ENCODE measurements around the gene LRRFIP1. TPM values are rescaled to one million over a fixed set of nuclear protein-coding genes. Genes with fewer than 3 reads are reported as not detected.

LRRFIP1 gene
- total and polyA plus RNA-seq, 2 of the 13 experiments (the other 11 are each of a cell fraction or from before 2014, with no cell fraction given): 15.9 to 40.5 TPM

- TF ChIP-seq ZNF318 (CRISPR knock-in tag; IDR thresholded peaks at IDR 0.05) (no peak), GFI1 (CRISPR knock-in tag; IDR thresholded peaks at IDR 0.05; ENCODE audit: borderline replicate concordance) (no peak), ZFP62 (CRISPR knock-in tag; IDR thresholded peaks at IDR 0.05) (no peak), MTA3 (CRISPR knock-in tag; IDR thresholded peaks at IDR 0.05) (no peak), ZNF121 (CRISPR knock-in tag; IDR thresholded peaks at IDR 0.05) (no peak), KLF15 (CRISPR knock-in tag; IDR thresholded peaks at IDR 0.05; ENCODE audit: borderline replicate concordance) (no peak), KLF13 (CRISPR knock-in tag; IDR thresholded peaks at IDR 0.05) (no peak), ZBTB34 (CRISPR knock-in tag; IDR thresholded peaks at IDR 0.05) (no peak), RNF2 (conservative IDR thresholded peaks at IDR 0.05; ENCODE audit: low read depth) (no peak), NFRKB (IDR thresholded peaks at IDR 0.05) (no peak), ZNF546 (CRISPR knock-in tag; conservative IDR thresholded peaks at IDR 0.05) (no peak), ZNF563 (CRISPR knock-in tag; IDR thresholded peaks at IDR 0.05) (no peak), SIN3A (IDR thresholded peaks at IDR 0.05; ENCODE audit: borderline replicate concordance, low read depth, low read length) (no peak), STAT6 (CRISPR knock-in tag; IDR thresholded peaks at IDR 0.05; ENCODE audit: borderline replicate concordance) (no peak), FOXO4 (CRISPR knock-in tag; conservative IDR thresholded peaks at IDR 0.05) (no peak)
These were observed 147.6 kb downstream of the LRRFIP1 start (continued) for GRCh38 chr2:237774811-237775553.

Data from HepG2 (cell line).